ENCODE results near the gene TAP2.
A peak's percentile ranks its signal among the peaks of the same experiment; 100 is the strongest.
"Not testable (repeated sequence)": the region's sequence is repeated elsewhere in the genome, so short reads cannot be mapped to it uniquely, and the experiment has no call there.

TAP2 gene

GRCh38 chr6:32835167-32835893 lies 3.2 kb downstream of the TAP2 start:
- DNase-seq (ENCODE audit: low spot score), result no peak

GRCh38 chr6:32833664-32834063 lies 4.9 kb downstream of the TAP2 start:
- DNase-seq (ENCODE audit: low spot score), result peak; percentile 20

- DNase-seq (ENCODE audit: low spot score), result no peak
These were observed 6.0 kb downstream of the TAP2 start for GRCh38 chr6:32832535-32832934.

- no peak for DNase-seq (ENCODE audit: low spot score)
These were observed 7.6 kb downstream of the TAP2 start for GRCh38 chr6:32830936-32831335.

- DNase-seq (ENCODE audit: low spot score), result no peak
These were observed 8.5 kb downstream of the TAP2 start for GRCh38 chr6:32830017-32830416.

- no peak for DNase-seq (ENCODE audit: low spot score)
These were observed 9.0 kb downstream of the TAP2 start for GRCh38 chr6:32829495-32829894.

- no peak for DNase-seq (ENCODE audit: low spot score)
These were observed 11.5 kb downstream of the TAP2 start for GRCh38 chr6:32827025-32827424.

- DNase-seq (ENCODE audit: low spot score), result no peak
These were observed 12.6 kb downstream of the TAP2 start for GRCh38 chr6:32825966-32826365.

- no peak for DNase-seq (ENCODE audit: low spot score)
These were observed 18.8 kb downstream of the TAP2 start for GRCh38 chr6:32819729-32820128.

GRCh38 chr6:32818867-32819266 lies 19.7 kb downstream of the TAP2 start:
- DNase-seq (ENCODE audit: low spot score), result no peak

GRCh38 chr6:32816746-32817204 lies 21.8 kb downstream of the TAP2 start, which contains the start of gene HLA-DOB:
Gene HLA-DOB, minus strand, starts transcription at chr6:32817002. Its CDS starts 51 bp downstream, at chr6:32816951.
- no peak for DNase-seq (ENCODE audit: low spot score)

- no peak for DNase-seq (ENCODE audit: low spot score)
These were observed 22.5 kb downstream of the TAP2 start for GRCh38 chr6:32815996-32816395.

- DNase-seq (ENCODE audit: low spot score), result no peak
These were observed 23.4 kb downstream of the TAP2 start for GRCh38 chr6:32815115-32815514.

- DNase-seq (ENCODE audit: low spot score), result no peak
These were observed 24.4 kb downstream of the TAP2 start for GRCh38 chr6:32814145-32814544.

GRCh38 chr6:32809171-32809570 lies 29.4 kb downstream of the TAP2 start:
- DNase-seq (ENCODE audit: low spot score), result no peak

GRCh38 chr6:32807020-32807580 lies 31.4 kb downstream of the TAP2 start:
- DNase-seq (ENCODE audit: low spot score), result no peak

- DNase-seq (ENCODE audit: low spot score), result not testable (repeated sequence)
These were observed 33.1 kb downstream of the TAP2 start for GRCh38 chr6:32805404-32805803.

- DNase-seq (ENCODE audit: low spot score), result no peak
These were observed 35.1 kb downstream of the TAP2 start for GRCh38 chr6:32803416-32803815.

- no peak for DNase-seq (ENCODE audit: low spot score)
These were observed 38.8 kb downstream of the TAP2 start for GRCh38 chr6:32799740-32800139.

- no peak for DNase-seq (ENCODE audit: low spot score)
These were observed 39.4 kb downstream of the TAP2 start for GRCh38 chr6:32799168-32799567.

- DNase-seq (ENCODE audit: low spot score), result peak; percentile 39
These were observed 41.4 kb downstream of the TAP2 start for GRCh38 chr6:32796848-32797776.

GRCh38 chr6:32794510-32794909 lies 44.0 kb downstream of the TAP2 start:
- DNase-seq (ENCODE audit: low spot score), result no peak
